Measurements from ENCODE around the gene RCL1.
A peak's percentile ranks its signal among the peaks of the same experiment; 100 is the strongest.
"Not testable (repeated sequence)": the region's sequence is repeated elsewhere in the genome, so short reads cannot be mapped to it uniquely, and the experiment has no call there.

Gene RCL1

DNA sequence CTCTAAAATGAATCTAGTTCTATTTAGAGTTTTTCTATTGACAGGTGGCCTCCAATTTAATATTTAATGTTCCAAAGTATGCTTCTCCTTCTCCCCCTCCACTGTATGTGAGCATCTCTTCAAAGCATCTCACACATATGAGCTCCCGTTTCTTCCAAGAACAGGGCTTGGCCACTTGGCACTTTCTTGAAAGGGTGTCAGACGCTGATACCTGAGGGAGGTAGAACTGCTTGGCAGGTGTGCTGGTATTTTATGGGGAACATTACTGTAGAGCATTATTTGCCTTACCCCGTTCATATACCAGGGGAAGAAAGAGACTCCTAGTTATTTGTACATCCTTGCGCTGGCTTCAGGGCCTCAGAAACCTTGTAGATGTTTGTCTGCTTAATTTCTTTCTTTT lies 1.9 kb downstream of the RCL1 start:
- TF ChIP-seq, protein P1, sequence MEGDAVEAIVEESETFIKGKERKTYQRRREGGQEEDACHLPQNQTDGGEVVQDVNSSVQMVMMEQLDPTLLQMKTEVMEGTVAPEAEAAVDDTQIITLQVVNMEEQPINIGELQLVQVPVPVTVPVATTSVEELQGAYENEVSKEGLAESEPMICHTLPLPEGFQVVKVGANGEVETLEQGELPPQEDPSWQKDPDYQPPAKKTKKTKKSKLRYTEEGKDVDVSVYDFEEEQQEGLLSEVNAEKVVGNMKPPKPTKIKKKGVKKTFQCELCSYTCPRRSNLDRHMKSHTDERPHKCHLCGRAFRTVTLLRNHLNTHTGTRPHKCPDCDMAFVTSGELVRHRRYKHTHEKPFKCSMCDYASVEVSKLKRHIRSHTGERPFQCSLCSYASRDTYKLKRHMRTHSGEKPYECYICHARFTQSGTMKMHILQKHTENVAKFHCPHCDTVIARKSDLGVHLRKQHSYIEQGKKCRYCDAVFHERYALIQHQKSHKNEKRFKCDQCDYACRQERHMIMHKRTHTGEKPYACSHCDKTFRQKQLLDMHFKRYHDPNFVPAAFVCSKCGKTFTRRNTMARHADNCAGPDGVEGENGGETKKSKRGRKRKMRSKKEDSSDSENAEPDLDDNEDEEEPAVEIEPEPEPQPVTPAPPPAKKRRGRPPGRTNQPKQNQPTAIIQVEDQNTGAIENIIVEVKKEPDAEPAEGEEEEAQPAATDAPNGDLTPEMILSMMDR (IDR thresholded peaks at IDR 0.05; ENCODE audit: low read depth, low read length), result no peak
- no peak for DNase-seq (ENCODE audit: low read depth in 2 of 2)
- H3K4me3 ChIP-seq (replicated peaks in 1 of 2; ENCODE audit: low read depth in 2 of 2, low read length in 2 of 2), result no peak overlapping the region

DNA sequence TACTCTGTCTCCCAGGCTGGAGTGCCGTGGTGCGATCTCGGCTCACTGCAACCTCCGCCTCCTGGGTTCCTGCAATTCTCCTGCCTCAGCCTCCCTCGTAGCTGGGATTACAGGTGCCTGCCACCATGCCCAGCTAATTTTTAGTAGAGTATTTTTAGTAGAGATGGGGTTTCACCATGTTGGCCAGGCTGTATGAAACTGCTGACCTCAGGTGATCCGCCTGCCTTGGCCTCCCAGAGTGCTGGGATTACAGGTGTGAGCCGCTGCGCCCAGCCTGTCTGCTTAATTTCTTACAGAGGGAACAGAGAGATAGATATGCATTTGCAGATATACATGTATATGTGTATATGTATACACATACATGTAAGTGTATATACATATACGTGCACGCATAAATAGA lies 2.4 kb downstream of the RCL1 start:
- not testable (repeated sequence) for H3K4me3 ChIP-seq (replicated peaks in 1 of 2; ENCODE audit: low read depth in 2 of 2, low read length in 2 of 2); DNase-seq (ENCODE audit: low read depth in 2 of 2)

DNA sequence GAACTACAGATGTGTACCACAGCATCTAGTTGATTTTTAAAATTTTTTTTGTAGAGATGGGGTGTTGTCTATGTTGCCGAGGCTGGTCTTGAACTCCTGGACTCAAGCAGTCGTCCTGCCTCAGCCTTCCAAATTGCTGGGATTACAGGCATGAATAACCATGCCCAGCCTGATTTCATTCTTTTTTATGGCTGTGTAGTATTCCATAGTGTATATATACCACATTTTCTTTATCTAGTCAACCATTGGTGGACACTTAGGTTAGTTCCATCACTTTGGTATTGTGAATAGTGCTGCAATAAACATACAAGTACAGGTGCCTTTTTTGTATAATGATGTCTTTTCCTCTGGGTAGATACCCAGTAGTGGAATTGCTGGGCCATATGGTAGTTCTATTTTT lies 3.8 kb downstream of the RCL1 start:
- TF ChIP-seq, protein P1 (IDR thresholded peaks at IDR 0.05; ENCODE audit: low read depth, low read length), result no peak
- no peak overlapping the region for H3K4me3 ChIP-seq (replicated peaks in 1 of 2; ENCODE audit: low read depth in 2 of 2, low read length in 2 of 2)
- no peak for DNase-seq (ENCODE audit: low read depth in 2 of 2)

DNA sequence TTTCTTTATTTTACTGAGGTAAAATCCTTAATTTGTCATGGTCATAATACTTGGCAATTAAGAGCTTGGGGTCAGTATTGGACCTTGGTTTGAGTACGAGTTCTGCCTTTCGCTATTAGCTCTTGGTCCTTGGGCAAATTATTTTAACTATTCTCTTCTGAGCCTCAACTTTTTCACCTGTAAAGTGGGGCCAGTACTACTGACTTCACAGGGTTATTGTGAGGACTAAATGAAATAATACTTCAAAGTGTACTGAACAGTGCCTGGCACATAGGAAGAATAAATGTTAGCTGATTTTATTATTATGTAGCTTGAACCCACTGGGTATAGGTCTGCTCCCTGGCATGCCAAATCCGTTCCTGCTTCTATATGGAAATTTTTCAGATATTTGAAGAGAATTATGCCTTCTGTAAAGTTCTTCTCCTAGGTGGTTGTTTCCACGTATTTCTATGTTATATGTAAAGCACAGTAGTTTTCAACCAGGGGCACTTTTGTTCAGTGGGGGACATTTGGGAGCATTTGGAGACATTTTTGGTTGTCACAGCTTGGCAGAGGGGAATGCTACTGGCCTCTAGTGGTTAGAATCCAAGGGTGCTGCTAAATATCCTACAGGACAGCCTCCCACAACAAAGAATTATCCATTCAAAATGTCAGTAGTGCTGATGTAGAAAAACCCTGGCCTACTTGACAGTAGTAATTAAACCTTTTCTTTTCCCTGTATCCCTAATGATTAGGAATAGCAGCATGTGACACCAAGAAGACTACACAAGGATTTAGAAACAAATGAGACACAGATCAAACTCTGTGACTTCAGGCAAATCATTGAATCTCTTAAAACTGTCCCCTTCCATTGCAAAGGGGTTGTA lies 4.5 kb downstream of the RCL1 start:
- peak; percentile 58 to 62 for DNase-seq (ENCODE audit: low read depth in 2 of 2)
- TF ChIP-seq, protein P1 (IDR thresholded peaks at IDR 0.05; ENCODE audit: low read depth, low read length), result peak; percentile 84
- H3K4me3 ChIP-seq (replicated peaks in 1 of 2; ENCODE audit: low read depth in 2 of 2, low read length in 2 of 2), result no peak overlapping the region

DNA sequence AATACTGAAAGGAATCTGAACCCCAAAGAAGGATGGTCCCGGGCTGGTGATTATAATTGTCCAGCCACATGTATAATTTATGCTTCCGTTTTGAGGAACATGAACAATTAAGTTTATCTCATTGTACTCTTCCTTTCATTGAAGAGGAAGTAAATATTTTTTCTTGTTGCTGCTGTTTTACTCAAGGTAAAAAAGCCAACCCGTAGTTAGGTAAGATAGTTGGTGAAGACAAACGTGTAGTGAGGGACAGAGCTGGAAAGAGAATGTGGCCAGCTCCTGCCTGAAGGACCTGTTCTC lies 5.1 kb downstream of the RCL1 start:
- DNase-seq (ENCODE audit: low read depth in 2 of 2), result no peak
- no peak overlapping the region for H3K4me3 ChIP-seq (replicated peaks in 1 of 2; ENCODE audit: low read depth in 2 of 2, low read length in 2 of 2)
- TF ChIP-seq, protein P1 (IDR thresholded peaks at IDR 0.05; ENCODE audit: low read depth, low read length), result no peak

DNA sequence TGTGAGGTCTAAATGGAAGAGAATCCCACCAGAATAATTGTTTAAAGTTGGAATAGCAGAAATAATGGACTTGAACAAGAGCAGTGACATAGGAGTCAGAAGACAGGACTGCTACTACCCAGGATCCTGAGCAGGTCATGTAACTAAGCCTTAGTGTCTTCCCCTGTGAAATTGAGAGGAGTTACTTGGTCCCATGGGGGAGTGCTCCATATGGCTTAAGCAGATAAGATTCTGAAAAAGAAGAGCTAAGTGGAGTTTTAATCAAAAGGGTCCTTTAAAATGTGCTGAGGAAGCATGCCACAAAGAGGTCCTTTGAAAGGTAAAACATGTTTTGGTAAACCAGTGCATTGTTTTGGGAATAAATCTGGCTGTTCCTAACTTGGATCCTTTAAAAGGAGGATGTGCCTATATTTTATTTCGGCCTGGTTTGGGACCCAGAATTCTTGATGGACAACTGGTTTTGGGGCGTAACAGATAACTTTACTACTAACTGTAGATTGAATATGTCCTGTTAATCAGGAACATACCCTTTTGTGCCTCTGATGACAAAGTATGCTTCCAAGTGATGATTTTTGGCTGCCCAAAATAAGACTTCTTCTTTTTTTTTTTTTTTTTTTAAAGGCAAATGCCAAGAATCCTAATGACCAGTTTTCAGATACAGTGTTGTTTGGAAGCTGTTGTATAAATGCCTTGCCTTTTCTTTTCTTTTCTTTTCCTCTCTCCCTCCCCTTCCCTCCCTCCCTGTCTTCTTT lies 5.7 kb downstream of the RCL1 start:
- H3K4me3 ChIP-seq (replicated peaks in 1 of 2; ENCODE audit: low read depth in 2 of 2, low read length in 2 of 2), result no peak overlapping the region
- TF ChIP-seq, protein P1 (IDR thresholded peaks at IDR 0.05; ENCODE audit: low read depth, low read length), result no peak
- DNase-seq (ENCODE audit: low read depth in 2 of 2), result no peak

DNA sequence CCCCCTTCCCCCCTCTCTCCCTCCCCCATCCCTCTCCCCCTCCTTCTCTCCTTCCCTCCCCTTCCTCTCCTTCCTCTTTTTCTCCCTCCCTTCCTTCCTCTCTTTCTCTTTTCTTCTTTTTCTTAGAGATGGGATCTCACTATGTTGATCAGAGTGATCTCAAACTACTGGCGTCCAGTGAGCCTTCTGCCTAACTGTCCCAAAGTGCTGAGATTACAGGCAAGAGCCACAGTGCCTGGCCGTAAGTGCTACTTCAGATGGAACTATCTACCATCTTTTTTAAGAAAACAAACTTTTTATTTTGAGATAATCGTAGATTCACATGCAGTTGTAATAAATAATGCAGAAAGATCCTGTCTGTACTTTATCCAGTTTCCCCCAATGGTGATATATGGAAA lies 6.3 kb downstream of the RCL1 start:
- no peak for DNase-seq (ENCODE audit: low read depth in 2 of 2)
- H3K4me3 ChIP-seq (replicated peaks in 1 of 2; ENCODE audit: low read depth in 2 of 2, low read length in 2 of 2), result no peak overlapping the region
- TF ChIP-seq, protein P1 (IDR thresholded peaks at IDR 0.05; ENCODE audit: low read depth, low read length), result no peak
